GM12874 (cell line): Measurements from ENCODE around the gene CDK5.

Source experiments
- CTCF ChIP-seq: IDR thresholded peaks from 2 replicates; pipeline ENCODE4 v1.5.1; 2011; ENCODE audit warnings: low read depth, mild to moderate bottlenecking, control low read depth, low read length, moderate library complexity; ENCODE audit not compliant: insufficient read depth

The CDK5 gene

GRCh38 chr7:151080067-151080521, 22.4 kb upstream of the CDK5 start:
- no peak for TF ChIP-seq CTCF

DNA sequence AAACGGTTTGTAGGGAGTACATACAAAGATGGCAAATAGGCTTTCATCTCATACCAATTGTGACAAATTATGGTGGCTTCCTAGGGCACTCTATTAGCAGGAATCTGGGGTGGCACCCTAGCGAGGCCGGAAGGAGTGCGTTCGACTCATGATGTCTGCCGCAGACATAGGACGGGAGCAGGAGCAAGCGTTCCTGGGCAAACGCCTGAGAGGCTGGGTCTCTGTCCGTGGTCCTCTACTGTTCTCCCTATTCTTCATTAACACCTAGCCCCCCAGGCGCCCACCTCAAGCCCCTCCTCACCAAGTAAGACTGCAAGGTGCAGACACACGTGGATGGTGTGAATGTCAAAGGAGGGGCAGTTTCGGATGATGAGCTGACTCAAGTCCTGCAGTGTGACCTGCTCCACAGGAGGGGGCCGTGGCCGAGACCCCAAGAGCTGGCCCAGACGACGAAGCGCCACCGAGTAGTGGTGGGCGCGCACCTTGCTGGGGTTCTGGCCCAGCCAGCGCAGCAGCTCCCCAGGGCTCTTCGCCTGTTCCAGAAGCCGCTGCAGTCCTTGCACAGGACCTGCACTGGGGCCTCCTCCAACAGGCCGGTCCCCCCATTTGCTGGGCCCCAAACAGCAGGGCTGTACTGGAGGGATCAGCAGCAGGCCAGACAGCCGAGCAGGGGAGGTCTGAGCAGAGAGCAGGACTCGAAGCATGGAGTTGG, 21.7 kb upstream of the CDK5 start:
- no peak for TF ChIP-seq CTCF

GRCh38 chr7:151078233-151079040, 20.7 kb upstream of the CDK5 start:
- TF ChIP-seq CTCF: no peak

- TF ChIP-seq CTCF: no peak
Measured at GRCh38 chr7:151077705-151078232, 20.1 kb upstream of the CDK5 start.

GRCh38 chr7:151076863-151077704, 19.4 kb upstream of the CDK5 start:
- TF ChIP-seq CTCF: peak; percentile 42

- TF ChIP-seq CTCF: no peak
Measured at GRCh38 chr7:151075978-151076426, 18.3 kb upstream of the CDK5 start.

- TF ChIP-seq CTCF: no peak
Measured at GRCh38 chr7:151075662-151075971, 17.9 kb upstream of the CDK5 start.
